GM19035 (cell line): Measurements from ENCODE around the gene IMMP2L.
A peak's percentile ranks its signal among the peaks of the same experiment; 100 is the strongest.
"Not testable (repeated sequence)": the region's sequence is repeated elsewhere in the genome, so short reads cannot be mapped to it uniquely, and the experiment has no call there.

Experiments used
- ATAC-seq: cut with Tn5 transposase; IDR thresholded peaks from one replicate; pipeline ENCODE4 v1.9.1; 2021; ENCODE audit not compliant: unreplicated experiment

The IMMP2L gene

GRCh38 chr7:111088328-111088727 lies 474.0 kb downstream of the IMMP2L start:
- ATAC-seq, result no peak

DNA sequence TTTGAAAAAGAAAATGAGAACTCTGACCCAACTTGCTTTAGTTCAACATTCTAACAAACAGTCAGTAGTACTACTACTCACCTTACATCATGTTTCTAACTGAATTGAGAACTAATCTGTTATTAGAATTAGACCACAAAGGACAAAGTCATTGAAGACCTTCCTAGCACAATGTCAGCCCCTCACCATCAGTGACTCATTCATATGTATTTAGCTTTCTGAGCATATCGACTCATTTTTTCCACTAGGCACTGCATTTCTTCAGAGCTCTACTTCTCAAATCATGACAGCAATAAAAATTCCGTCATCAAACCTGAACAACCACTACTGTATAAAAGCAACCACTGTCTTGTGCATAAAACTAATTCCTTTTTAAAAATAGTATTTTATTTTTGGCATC lies 475.8 kb downstream of the IMMP2L start:
- no peak for ATAC-seq

DNA sequence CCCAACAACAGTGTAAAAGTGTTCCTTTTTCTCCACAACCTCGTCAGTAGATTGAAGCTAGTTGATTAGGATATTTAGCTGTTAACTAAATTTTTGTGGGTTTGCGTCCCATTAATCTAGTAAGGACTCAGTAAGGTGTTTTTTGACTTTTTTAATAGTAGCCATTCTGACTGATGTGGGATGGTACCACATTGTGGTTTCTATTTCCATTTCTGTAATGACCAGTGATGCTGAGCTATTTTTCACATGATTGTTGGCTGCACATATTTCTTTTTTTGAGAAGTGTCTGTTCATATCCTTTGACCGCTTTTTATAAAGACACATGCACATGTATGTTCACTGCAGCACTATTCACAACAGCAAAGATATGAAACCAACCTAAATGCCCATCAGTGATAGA lies 476.9 kb downstream of the IMMP2L start:
- no peak for ATAC-seq

GRCh38 chr7:111083413-111083812 lies 478.9 kb downstream of the IMMP2L start:
- peak; percentile 99 for ATAC-seq

DNA sequence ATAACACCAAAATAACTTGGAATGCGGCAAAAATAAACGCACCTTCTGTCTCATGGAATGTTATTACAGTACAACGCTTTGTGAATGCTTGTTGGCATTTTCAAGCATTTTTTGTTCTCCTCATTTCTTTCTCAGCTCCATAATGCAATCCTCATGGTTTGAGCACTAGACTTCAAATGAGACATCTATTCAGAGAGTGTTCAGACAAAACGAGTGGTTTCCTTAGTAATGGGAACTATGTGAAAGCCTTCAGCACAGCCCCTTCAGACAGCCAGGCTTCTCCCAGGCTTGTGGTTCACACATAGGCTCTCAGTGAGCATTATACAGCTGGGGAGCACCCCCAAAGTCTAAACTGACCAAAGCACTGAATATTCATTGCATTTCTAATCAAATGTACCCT lies 479.9 kb downstream of the IMMP2L start:
- no peak for ATAC-seq

DNA sequence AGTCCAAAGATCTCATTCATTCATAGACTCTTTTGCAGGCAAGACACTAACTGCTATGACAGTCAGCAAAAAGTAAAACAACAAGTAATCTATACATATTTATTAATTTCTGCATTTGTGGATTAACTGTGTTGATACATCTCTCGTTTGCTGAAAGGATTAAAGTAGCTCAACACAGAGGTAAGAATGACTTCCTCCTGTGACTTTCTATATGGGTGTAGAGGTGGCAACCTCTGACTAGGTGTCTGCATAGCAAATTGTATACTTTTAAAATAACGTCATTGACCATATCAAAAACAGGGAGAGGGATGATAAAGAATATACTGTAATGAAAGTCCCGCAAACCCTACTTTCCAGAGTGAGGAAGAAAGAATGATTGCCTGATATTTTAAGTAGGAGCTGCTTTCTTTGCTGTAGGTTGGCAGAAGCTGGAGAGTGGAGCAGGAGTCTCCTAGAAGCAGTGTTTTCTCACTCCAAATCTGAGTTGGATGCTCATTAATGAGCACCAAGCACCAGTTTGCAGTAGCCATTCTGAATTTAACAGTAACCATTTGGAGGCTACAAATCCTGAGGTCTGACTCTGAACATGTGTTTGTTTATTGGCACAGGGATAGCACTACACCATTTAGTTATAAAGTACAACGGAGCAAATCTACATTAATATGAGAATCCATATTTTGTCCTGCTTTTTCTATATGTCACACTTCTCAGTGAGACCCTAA lies 480.6 kb downstream of the IMMP2L start:
- no peak for ATAC-seq

DNA sequence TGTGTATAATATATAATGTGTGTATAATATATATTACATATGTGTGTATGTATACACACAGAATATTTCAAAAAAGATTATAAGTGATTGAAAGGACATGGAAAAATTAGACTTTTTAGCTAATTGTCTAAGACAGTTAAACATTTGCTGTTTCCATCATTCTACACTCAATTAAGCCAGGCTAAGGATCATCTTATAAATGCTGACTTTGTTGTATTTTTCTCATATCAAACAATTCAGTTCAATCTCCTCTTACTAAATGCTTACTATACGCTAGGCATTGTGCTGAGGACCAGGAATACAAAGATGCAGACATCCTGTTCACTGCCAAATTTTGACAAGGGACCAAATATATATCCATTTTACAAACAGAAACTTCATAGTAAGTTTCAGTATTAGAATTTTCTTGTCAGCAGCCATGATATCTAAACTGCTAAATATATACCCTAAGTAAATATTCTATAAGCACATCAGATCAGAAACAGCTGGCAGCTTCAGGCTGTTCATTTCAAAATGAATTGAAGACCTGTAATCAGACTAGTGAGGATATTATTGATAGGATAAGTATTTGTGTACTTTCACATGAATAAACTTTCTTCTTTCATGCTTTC lies 481.7 kb downstream of the IMMP2L start:
- ATAC-seq, result peak; percentile 26

DNA sequence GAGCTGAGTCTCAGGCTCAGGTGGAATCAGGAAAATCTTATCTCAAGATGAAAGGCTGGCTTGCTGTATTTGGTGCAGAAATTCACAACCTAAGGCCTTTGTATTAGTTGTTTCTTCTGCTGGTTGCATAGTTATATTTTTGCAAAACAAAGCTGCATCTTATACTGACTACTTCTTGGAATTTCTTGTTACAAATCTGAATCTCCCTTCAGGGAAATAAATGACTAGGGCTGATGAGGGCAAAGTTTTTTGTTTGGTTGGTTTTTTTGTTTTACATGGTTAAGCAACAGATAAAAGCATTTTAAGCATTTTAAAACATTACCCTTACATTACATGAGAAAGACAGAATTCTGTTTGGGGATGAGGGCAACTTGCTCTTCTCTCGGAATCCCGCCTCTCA lies 485.3 kb downstream of the IMMP2L start:
- no peak for ATAC-seq

GRCh38 chr7:111076205-111076604 lies 486.1 kb downstream of the IMMP2L start:
- no peak for ATAC-seq

DNA sequence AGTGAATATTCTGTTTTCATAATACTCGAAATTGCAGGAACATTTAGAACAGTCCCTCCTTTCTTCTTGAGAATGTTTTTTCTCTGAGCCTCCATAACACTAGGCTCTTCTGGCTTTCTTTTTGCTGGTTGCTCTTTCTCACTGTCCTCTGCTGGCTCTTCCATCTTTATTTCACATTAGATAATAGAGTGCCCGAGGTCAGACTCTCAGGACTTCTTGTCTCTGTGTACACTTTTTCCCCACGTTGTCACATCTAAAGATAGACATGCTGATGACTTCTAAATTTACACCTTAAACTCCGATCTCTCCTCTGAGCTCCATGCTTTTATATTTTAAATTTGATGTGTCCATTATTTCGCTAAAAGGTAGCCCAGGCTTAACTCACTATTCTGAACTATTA lies 486.8 kb downstream of the IMMP2L start:
- ATAC-seq, result no peak

GRCh38 chr7:111074748-111075146 lies 487.5 kb downstream of the IMMP2L start:
- no peak for ATAC-seq

- no peak for ATAC-seq
Observed at GRCh38 chr7:111074071-111074747, 488.1 kb downstream of the IMMP2L start.

DNA sequence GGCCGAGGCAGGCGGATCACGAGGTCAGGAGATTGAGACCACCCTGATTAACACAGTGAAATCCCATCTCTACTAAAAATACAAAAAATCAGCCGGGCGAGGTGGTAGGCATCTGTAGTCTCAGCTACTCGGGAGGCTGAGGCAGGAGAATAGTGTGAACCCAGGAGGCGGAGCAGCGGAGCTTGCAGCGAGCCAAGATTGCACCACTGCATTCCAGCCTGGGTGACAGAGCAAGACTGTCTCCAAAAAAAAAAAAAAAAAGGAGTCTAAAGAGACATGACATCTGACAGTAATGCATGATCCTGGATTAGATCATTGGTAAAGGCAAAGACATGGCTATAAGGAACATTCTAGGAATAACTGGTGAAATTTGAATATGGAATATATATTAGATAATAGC lies 489.6 kb downstream of the IMMP2L start:
- not testable (repeated sequence) for ATAC-seq

DNA sequence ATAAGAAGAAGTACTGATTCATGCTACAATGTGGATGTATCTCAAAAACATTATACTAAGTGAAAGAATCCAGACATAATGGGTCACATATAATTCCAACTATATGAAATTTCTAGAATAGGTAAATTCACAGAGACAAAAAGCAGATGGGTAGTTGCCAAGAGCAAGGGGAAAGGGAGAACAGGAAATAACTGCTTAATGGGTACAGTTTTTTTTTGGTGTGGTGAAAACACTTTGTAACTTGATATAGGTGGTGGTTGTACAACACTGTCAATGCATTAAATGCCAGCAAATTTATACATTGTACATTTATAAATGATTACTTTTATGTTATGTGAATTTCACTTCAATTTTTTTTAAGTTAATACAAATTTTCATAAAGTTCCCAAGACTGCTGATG lies 490.7 kb downstream of the IMMP2L start:
- ATAC-seq, result no peak

GRCh38 chr7:111068618-111069017 lies 493.7 kb downstream of the IMMP2L start:
- no peak for ATAC-seq

DNA sequence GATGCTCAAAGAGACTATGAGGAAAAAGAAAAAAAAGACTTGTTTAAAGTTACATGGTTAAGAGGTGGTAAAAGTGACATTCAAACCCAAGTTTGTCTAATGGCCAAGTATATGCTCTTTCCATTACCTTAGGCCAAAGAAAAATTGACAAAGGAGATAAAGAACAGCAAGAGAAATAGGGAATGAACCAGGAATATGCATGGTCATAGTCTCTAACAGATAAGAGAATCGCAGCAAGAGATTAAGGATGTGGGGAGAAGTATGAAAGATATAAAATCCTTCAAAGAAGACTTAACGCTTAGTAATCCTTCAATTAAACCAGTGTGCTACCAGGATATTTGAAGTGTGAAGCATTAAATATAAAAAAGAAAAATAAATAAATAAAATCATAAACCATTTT lies 494.6 kb downstream of the IMMP2L start:
- ATAC-seq, result no peak

DNA sequence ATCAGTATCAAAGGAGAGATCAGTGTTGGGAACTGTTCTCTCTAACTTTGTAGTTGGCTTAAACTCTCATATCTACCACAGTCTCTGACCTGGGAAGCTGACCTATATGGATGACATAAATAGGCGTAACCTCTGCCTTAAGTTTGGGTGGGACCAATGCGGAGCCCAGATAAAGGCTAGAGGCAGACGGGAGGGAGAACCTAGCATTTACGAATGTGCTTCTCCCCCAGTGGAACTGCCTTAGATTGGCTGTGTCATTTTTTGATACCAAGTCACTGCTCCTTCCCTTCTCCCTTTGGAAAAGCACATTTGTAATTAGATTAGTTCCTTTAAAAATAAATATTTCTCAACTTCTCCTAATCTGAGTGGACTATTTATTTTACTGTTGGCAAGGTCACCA lies 495.0 kb downstream of the IMMP2L start:
- ATAC-seq, result no peak

GRCh38 chr7:111063166-111063565 lies 499.1 kb downstream of the IMMP2L start:
- no peak for ATAC-seq

DNA sequence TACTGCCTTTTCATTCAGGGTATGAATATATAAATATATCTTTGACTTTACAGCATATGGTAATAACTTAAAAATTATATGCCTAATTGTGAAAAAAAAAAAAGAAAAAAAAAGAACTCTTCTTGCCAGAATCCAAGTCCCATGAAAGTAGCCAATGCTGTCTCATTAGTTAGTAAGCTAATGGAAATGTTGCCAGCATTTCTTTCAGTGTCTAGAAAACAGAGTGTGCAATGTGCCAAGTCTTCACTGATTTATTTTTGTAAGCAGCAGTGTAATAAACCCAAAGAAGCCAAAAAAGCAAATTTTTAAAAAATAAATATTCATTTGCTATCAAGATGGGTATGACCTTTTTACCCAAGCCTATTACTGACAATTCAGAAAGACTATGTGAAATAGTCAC lies 502.5 kb downstream of the IMMP2L start:
- ATAC-seq, result no peak

DNA sequence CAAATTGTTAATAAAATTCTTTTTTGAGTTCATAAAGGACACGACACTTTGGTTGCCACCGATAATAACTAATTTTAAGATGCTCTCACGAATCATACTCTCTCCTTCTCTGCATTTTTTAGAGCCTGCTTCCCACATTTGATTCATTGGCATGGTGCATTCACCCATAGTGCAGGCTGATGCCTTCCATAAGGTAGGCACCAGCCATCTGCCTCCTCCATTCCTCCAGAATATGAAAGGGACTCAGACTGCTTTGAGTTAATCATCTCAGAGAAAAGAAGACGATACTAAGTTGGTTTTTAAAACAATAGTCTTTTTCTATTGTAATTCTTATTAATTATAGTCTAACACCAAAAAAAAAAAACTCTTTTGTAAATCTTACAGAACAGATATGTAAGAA lies 505.2 kb downstream of the IMMP2L start:
- no peak for ATAC-seq

- ATAC-seq, result no peak
Observed at GRCh38 chr7:111056371-111056770, 505.9 kb downstream of the IMMP2L start.

- ATAC-seq, result no peak
Observed at GRCh38 chr7:111053035-111053434, 509.3 kb downstream of the IMMP2L start.
